ENCODE measurements around the gene DNAH6. TPM values are rescaled to one million over a fixed set of nuclear protein-coding genes. Genes with fewer than 3 reads are reported as not detected.

DNAH6 gene
- total and polyA plus RNA-seq, 10 of the 15 experiments (the other 5 are each of a cell fraction or from before 2014, with no cell fraction given), result 0.07 to 1.0 (median 0.29) TPM

- Histone ChIP-seq H2AFZ (ENCODE audit: control insufficient read depth, low read depth, low read length) (no peak overlapping the region), H3K36me3 (ENCODE audit: control insufficient read depth in 2 of 2, insufficient read depth in 2 of 2, low read length in 1 of 2) (no peaks in the 10 kb centered on the region), H3K9ac (ENCODE audit: control insufficient read depth, insufficient read depth, low read length) (no peak overlapping the region), H3K9me3 (replicated peaks; ENCODE audit: control insufficient read depth, insufficient read depth, low read length) (no peaks in the 10 kb centered on the region; the same call in 2 of the 3 replicates), H3K4me3 (no peak overlapping the region), H3K27ac (ENCODE audit: control insufficient read depth, insufficient read depth) (no peak overlapping the region), H3K79me2 (ENCODE audit: control insufficient read depth, insufficient read depth, low read length) (no peaks in the 10 kb centered on the region), H3K4me2 (ENCODE audit: control insufficient read depth, insufficient read depth) (no peak overlapping the region), H4K20me1 (ENCODE audit: control insufficient read depth, insufficient read depth) (no peaks in the 10 kb centered on the region), H3K27me3 (replicated peaks in 1 of 2; ENCODE audit: control insufficient read depth in 2 of 2, insufficient read depth in 2 of 2, low read length in 1 of 2) (no peaks in the 10 kb centered on the region; a peak in 1 of 4 replicates), H3K4me1 (ENCODE audit: control insufficient read depth, insufficient read depth, low read length) (no peaks in the 10 kb centered on the region)
- ChIA-PET CTCF (no interaction called here), POLR2A (no interaction called here), SMC1A (ENCODE audit: uncharacterized antibody, unreplicated experiment) (interaction anchor here (1.0 kb wide), 1 partner anchor 221 kb away, joined by 3 read pairs; no protein-coding TSS in a partner anchor), RAD21 (ENCODE audit: unreplicated experiment) (no interaction called here)
- no peak for TF ChIP-seq FOS (IDR thresholded peaks at IDR 0.05; ENCODE audit: borderline replicate concordance, extremely low read depth, insufficient read length)
- TF ChIP-seq CREM (IDR thresholded peaks at IDR 0.05; ENCODE audit: low read depth), result no peak
- TF ChIP-seq ASH2L (IDR thresholded peaks at IDR 0.05; ENCODE audit: borderline replicate concordance, low read depth), result no peak
- TF ChIP-seq ATF3 (IDR thresholded peaks at IDR 0.05; ENCODE audit: borderline replicate concordance, extremely low read depth, low read depth, low read length), result no peak
- TF ChIP-seq EGR1 (IDR thresholded peaks at IDR 0.05; ENCODE audit: borderline replicate concordance in 1 of 2, low read depth in 2 of 2, low read length in 2 of 2), result no peak
- TF ChIP-seq SIN3A (IDR thresholded peaks at IDR 0.05; ENCODE audit: low read depth, low read length), result no peak
- no peak for TF ChIP-seq NKRF (conservative IDR thresholded peaks at IDR 0.05)
- no peak for TF ChIP-seq BCL11A (IDR thresholded peaks at IDR 0.05; ENCODE audit: low read depth, low read length)
- no peak for TF ChIP-seq TCF7 (IDR thresholded peaks at IDR 0.05; ENCODE audit: borderline replicate concordance)
- no peak for TF ChIP-seq BACH1 (IDR thresholded peaks at IDR 0.05; ENCODE audit: borderline replicate concordance)
- TF ChIP-seq PKNOX1 (IDR thresholded peaks at IDR 0.05), result no peak
- no peak for TF ChIP-seq NFXL1 (IDR thresholded peaks at IDR 0.05; ENCODE audit: borderline replicate concordance)
- no peak for TF ChIP-seq MXI1 (IDR thresholded peaks at IDR 0.05; ENCODE audit: low read depth, low read length)
- no peak for TF ChIP-seq EZH2 (IDR thresholded peaks at IDR 0.05; ENCODE audit: borderline replicate concordance, control insufficient read depth, low read depth, low read length)
- no peak for TF ChIP-seq ZNF24 (IDR thresholded peaks at IDR 0.05)
- TF ChIP-seq NFIC (IDR thresholded peaks at IDR 0.05; ENCODE audit: low read depth, low read length), result no peak
- TF ChIP-seq KLF5 (IDR thresholded peaks at IDR 0.05; ENCODE audit: partially characterized antibody), result no peak
- no peak for TF ChIP-seq MYB (IDR thresholded peaks at IDR 0.05; ENCODE audit: borderline replicate concordance, low read depth, low read length)
- TF ChIP-seq ATF2 (IDR thresholded peaks at IDR 0.05; ENCODE audit: low read length), result no peak
- no peak for TF ChIP-seq ZNF207 (IDR thresholded peaks at IDR 0.05; ENCODE audit: borderline replicate concordance)
- ATAC-seq (no peak), DNase-seq (ENCODE audit: low read depth, low spot score) (no peak), FAIRE-seq (no peak)
- WGBS (ENCODE audit: insufficient coverage, insufficient replicate concordance, low lambda C conversion rate, missing lambda C conversion rate), result 17% methylated on average over 6 of the region's 6 CpGs
- no TSS peak for BruUV-seq (replicated peaks)
- in situ Hi-C loops (cut with MboI) (no loop called here), intact Hi-C loops (cut with micrococcal nuclease; ENCODE audit: unreplicated experiment) (no loop called here)
Measured at GRCh38 chr2:84704505-84705244, 188.4 kb downstream of the DNAH6 start.

All from GM12878 (cell line).